Measurements from ENCODE around the gene MEX3D.

- no peak for TF ChIP-seq CTCF (IDR thresholded peaks at IDR 0.05)
- no peak for TF ChIP-seq POLR2A (IDR thresholded peaks at IDR 0.05)
Observed at GRCh38 chr19:1567848-1568227, 287 bp downstream of the MEX3D start.

All from esophagus squamous epithelium (tissue), 4 donors.